ENCODE data around the gene EHMT1. TPM values are rescaled to one million over a fixed set of nuclear protein-coding genes. Genes with fewer than 3 reads are reported as not detected.

The EHMT1 gene
- total RNA-seq, 1 donor from 2014 or later: 59.9 TPM

DNA sequence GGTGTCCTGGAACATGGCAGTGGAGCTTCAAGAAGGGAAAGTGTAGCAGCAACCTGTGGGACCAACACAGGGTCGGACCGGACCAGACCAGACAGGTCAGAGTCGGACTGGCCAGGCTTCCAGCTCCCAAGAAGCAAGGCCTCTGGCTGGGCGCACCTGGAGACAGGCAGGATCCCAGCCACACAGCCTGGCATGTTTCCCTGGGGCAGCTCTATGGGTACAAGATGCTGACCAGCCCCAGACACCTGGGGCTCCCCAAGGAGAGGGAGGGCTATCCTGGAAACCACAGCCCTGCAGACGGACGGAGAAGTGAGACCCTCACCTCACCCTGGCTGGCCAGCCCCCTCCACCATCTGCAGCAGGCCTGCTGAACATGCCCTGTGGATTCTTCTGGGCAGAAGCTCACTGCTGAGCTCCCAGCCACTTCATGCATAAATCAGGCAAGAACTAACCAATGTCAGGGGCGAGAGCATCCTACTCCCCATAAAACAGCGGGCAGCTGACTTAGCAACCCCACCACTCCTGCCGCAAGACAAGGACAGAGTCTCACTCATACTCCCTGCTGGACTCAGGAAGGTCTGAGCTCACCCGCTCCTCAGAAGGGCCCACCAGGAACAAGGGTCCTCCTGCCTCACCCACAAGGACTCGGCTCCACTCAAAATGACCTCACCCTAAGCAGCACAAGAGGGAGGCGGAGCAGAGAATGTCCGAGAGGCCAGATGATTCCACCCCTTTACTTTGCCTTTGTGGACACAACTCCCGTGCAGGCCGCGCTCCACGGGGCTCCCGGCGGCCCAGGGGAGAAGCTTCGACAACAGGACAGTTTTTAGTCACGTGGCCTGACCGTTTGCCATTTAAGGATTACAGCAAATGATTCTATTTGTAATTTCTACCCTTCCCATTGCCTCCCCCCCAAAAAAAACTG, 37.2 kb upstream of the EHMT1 start:
- TF ChIP-seq, protein P1, sequence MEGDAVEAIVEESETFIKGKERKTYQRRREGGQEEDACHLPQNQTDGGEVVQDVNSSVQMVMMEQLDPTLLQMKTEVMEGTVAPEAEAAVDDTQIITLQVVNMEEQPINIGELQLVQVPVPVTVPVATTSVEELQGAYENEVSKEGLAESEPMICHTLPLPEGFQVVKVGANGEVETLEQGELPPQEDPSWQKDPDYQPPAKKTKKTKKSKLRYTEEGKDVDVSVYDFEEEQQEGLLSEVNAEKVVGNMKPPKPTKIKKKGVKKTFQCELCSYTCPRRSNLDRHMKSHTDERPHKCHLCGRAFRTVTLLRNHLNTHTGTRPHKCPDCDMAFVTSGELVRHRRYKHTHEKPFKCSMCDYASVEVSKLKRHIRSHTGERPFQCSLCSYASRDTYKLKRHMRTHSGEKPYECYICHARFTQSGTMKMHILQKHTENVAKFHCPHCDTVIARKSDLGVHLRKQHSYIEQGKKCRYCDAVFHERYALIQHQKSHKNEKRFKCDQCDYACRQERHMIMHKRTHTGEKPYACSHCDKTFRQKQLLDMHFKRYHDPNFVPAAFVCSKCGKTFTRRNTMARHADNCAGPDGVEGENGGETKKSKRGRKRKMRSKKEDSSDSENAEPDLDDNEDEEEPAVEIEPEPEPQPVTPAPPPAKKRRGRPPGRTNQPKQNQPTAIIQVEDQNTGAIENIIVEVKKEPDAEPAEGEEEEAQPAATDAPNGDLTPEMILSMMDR (IDR thresholded peaks at IDR 0.05; ENCODE audit: insufficient read depth, low read length, poor library complexity, severe bottlenecking): no peak
- no peak for DNase-seq (ENCODE audit: low read depth)
- H3K4me3 ChIP-seq (ENCODE audit: low read depth, low read length): no peak overlapping the region
- no peaks in the 10 kb centered on the region for H3K36me3 ChIP-seq (ENCODE audit: control insufficient read depth, insufficient read depth, low read length)
- no peaks in the 10 kb centered on the region for H3K27me3 ChIP-seq (ENCODE audit: control insufficient read depth, insufficient read depth, low read length)

GRCh38 chr9:137582286-137582860, 36.4 kb upstream of the EHMT1 start:
- no peak overlapping the region for H3K4me3 ChIP-seq (ENCODE audit: low read depth, low read length)
- no peaks in the 10 kb centered on the region for H3K36me3 ChIP-seq (ENCODE audit: control insufficient read depth, insufficient read depth, low read length)
- TF ChIP-seq, protein P1 (IDR thresholded peaks at IDR 0.05; ENCODE audit: insufficient read depth, low read length, poor library complexity, severe bottlenecking): peak; percentile 34
- no peaks in the 10 kb centered on the region for H3K27me3 ChIP-seq (ENCODE audit: control insufficient read depth, insufficient read depth, low read length)
- no peak for DNase-seq (ENCODE audit: low read depth)

GRCh38 chr9:137583347-137583746, 35.5 kb upstream of the EHMT1 start:
- H3K27me3 ChIP-seq (ENCODE audit: control insufficient read depth, insufficient read depth, low read length): no peaks in the 10 kb centered on the region
- TF ChIP-seq, protein P1 (IDR thresholded peaks at IDR 0.05; ENCODE audit: insufficient read depth, low read length, poor library complexity, severe bottlenecking): no peak
- H3K4me3 ChIP-seq (ENCODE audit: low read depth, low read length): no peak overlapping the region
- no peak for DNase-seq (ENCODE audit: low read depth)
- no peaks in the 10 kb centered on the region for H3K36me3 ChIP-seq (ENCODE audit: control insufficient read depth, insufficient read depth, low read length)

GRCh38 chr9:137583957-137584356, 34.8 kb upstream of the EHMT1 start:
- no peak for DNase-seq (ENCODE audit: low read depth)
- TF ChIP-seq, protein P1 (IDR thresholded peaks at IDR 0.05; ENCODE audit: insufficient read depth, low read length, poor library complexity, severe bottlenecking): no peak
- H3K4me3 ChIP-seq (ENCODE audit: low read depth, low read length): no peak overlapping the region
- peaks cover 2% of the 10 kb centered on the region for H3K36me3 ChIP-seq (ENCODE audit: control insufficient read depth, insufficient read depth, low read length)
- no peaks in the 10 kb centered on the region for H3K27me3 ChIP-seq (ENCODE audit: control insufficient read depth, insufficient read depth, low read length)

GRCh38 chr9:137586854-137587253, 32.0 kb upstream of the EHMT1 start:
- H3K36me3 ChIP-seq (ENCODE audit: control insufficient read depth, insufficient read depth, low read length): peaks cover 2% of the 10 kb centered on the region
- TF ChIP-seq, protein P1 (IDR thresholded peaks at IDR 0.05; ENCODE audit: insufficient read depth, low read length, poor library complexity, severe bottlenecking): no peak
- H3K27me3 ChIP-seq (ENCODE audit: control insufficient read depth, insufficient read depth, low read length): no peaks in the 10 kb centered on the region
- H3K4me3 ChIP-seq (ENCODE audit: low read depth, low read length): no peak overlapping the region
- DNase-seq (ENCODE audit: low read depth): no peak

Data from kidney epithelial cell (primary cell).